HG02798 (cell line): ENCODE results near the gene AUH.

Source experiments
- ATAC-seq: cut with Tn5 transposase; IDR thresholded peaks from one replicate; pipeline ENCODE4 v1.9.1; 2021; ENCODE audit warnings: mild to moderate bottlenecking; ENCODE audit not compliant: unreplicated experiment, poor library complexity

Gene AUH

GRCh38 chr9:91178281-91179236, 183.2 kb downstream of the AUH start:
- ATAC-seq: no peak

- ATAC-seq: no peak
These were observed 183.9 kb downstream of the AUH start for GRCh38 chr9:91177661-91178280.

GRCh38 chr9:91177081-91177480, 184.6 kb downstream of the AUH start:
- no peak for ATAC-seq

- ATAC-seq: no peak
These were observed 185.3 kb downstream of the AUH start for GRCh38 chr9:91176426-91176825.

GRCh38 chr9:91174772-91175171, 186.9 kb downstream of the AUH start:
- ATAC-seq: no peak

- ATAC-seq: no peak
These were observed 189.4 kb downstream of the AUH start for GRCh38 chr9:91172329-91172728.

GRCh38 chr9:91170951-91171350, 190.8 kb downstream of the AUH start:
- ATAC-seq: no peak

- ATAC-seq: no peak
These were observed 194.8 kb downstream of the AUH start for GRCh38 chr9:91166796-91167366.

GRCh38 chr9:91164724-91165520, 196.8 kb downstream of the AUH start:
- no peak for ATAC-seq
